HG03039 (cell line): ENCODE data around the gene ZC3H6.
A peak's percentile ranks its signal among the peaks of the same experiment; 100 is the strongest.

Experiments
- ATAC-seq: cut with Tn5 transposase; IDR thresholded peaks from one replicate; pipeline ENCODE4 v1.9.1; 2021; ENCODE audit warnings: mild to moderate bottlenecking, moderate library complexity; ENCODE audit not compliant: unreplicated experiment

ZC3H6 gene

GRCh38 chr2:112275311-112275886 lies at the start of gene ZC3H6:
Gene ZC3H6 (plus strand): TSS chr2:112275597. CDS start chr2:112275995, 398 bp downstream.
- ATAC-seq, result peak; percentile 91

GRCh38 chr2:112229348-112229747 lies 46.0 kb upstream of the ZC3H6 start:
- ATAC-seq, result no peak

GRCh38 chr2:112230371-112230770 lies 45.0 kb upstream of the ZC3H6 start:
- no peak for ATAC-seq

- no peak for ATAC-seq
These were observed 35.5 kb upstream of the ZC3H6 start for GRCh38 chr2:112239862-112240261.

- ATAC-seq, result no peak
These were observed 33.0 kb upstream of the ZC3H6 start for GRCh38 chr2:112242384-112242783.

GRCh38 chr2:112243233-112243632 lies 32.2 kb upstream of the ZC3H6 start:
- ATAC-seq, result no peak

GRCh38 chr2:112244854-112245253 lies 30.5 kb upstream of the ZC3H6 start:
- no peak for ATAC-seq

- ATAC-seq, result no peak
These were observed 24.1 kb upstream of the ZC3H6 start for GRCh38 chr2:112251271-112251670.

GRCh38 chr2:112253261-112253815 lies 22.1 kb upstream of the ZC3H6 start:
- no peak for ATAC-seq

- peak; percentile 81 for ATAC-seq
These were observed 20.7 kb upstream of the ZC3H6 start, which contains the start of gene ZC3H8 for GRCh38 chr2:112254466-112255240. Gene ZC3H8 (minus strand): TSS chr2:112255042. CDS start chr2:112254981, 61 bp downstream.

- no peak for ATAC-seq
These were observed 19.5 kb upstream of the ZC3H6 start for GRCh38 chr2:112255875-112256274.

- no peak for ATAC-seq
These were observed 18.7 kb upstream of the ZC3H6 start for GRCh38 chr2:112256654-112257053.

- no peak for ATAC-seq
These were observed 17.8 kb upstream of the ZC3H6 start for GRCh38 chr2:112257575-112257974.

GRCh38 chr2:112259509-112260294 lies 15.7 kb upstream of the ZC3H6 start:
- ATAC-seq, result no peak

GRCh38 chr2:112260295-112260625 lies 15.1 kb upstream of the ZC3H6 start:
- ATAC-seq, result no peak

- ATAC-seq, result no peak
These were observed 12.5 kb upstream of the ZC3H6 start for GRCh38 chr2:112262876-112263275.

- no peak for ATAC-seq
These were observed 6.8 kb upstream of the ZC3H6 start for GRCh38 chr2:112268547-112268946.

GRCh38 chr2:112272669-112273068 lies 2.7 kb upstream of the ZC3H6 start:
- ATAC-seq, result no peak

GRCh38 chr2:112273349-112273748 lies 2.0 kb upstream of the ZC3H6 start:
- ATAC-seq, result no peak

- ATAC-seq, result peak; percentile 45
These were observed 733 bp downstream of the ZC3H6 start for GRCh38 chr2:112275887-112276773.
